Breast epithelium (tissue), 4 donors: ENCODE results near the gene ELOVL5. TPM values are rescaled to one million over a fixed set of nuclear protein-coding genes. Genes with fewer than 3 reads are reported as not detected.
A peak's percentile ranks its signal among the peaks of the same experiment; 100 is the strongest.

Experiments
- DNase-seq, 2 donors: peaks; one replicate each; pipeline ENCODE4 v3.0.0-alpha.2; 2019; ENCODE audit warnings: low spot score in 2 of 2
- H3K27ac ChIP-seq, 2 donors: fragments of 200-600 bp; sonication (generic) in 1 of 2; one replicate each; pipeline ENCODE4 v1.5.1; 2016 to 2019; ENCODE audit warnings: mild to moderate bottlenecking in 1 of 2
- H3K27me3 ChIP-seq, 2 donors: fragments of 200-600 bp; sonication (generic) in 1 of 2; one replicate each; pipeline versions ENCODE4 v1.5.1 to v1.6.0; 2017 to 2019; ENCODE audit warnings: control low read depth in 1 of 2, mild to moderate bottlenecking in 1 of 2
- H3K36me3 ChIP-seq: fragments of 200-600 bp; one replicate; pipeline ENCODE4 v1.5.1; 2019
- H3K4me1 ChIP-seq, 2 donors: fragments of 200-600 bp; sonication (generic); one replicate each; pipeline ENCODE4 v1.5.1; 2016 to 2019; ENCODE audit warnings: control low read depth in 1 of 2
- H3K4me3 ChIP-seq, 3 donors: fragments of 200-600 bp; sonication (generic); 1 replicate in 2 of 3; 2 replicates in 1 of 3; pipeline ENCODE4 v1.5.1; 2016 to 2019; ENCODE audit warnings: mild to moderate bottlenecking in 3 of 3, moderate library complexity in 2 of 3
- H3K9me3 ChIP-seq, 2 donors: fragments of 200-600 bp; sonication (generic) in 1 of 2; one replicate each; pipeline ENCODE4 v1.5.1; 2016 to 2019; ENCODE audit warnings: control low read depth in 1 of 2
- CTCF ChIP-seq, 3 donors: fragments of 450-650 bp; IDR thresholded peaks; one replicate each; pipeline ENCODE4 v1.5.1; 2016 to 2017; ENCODE audit warnings: antibody characterized with exemption in 3 of 3, mild to moderate bottlenecking in 3 of 3, moderate library complexity in 3 of 3
- POLR2A ChIP-seq: fragments of 450-650 bp; IDR thresholded peaks from one replicate; pipeline ENCODE4 v1.6.1; 2016; ENCODE audit warnings: antibody characterized with exemption, mild to moderate bottlenecking, moderate library complexity
- POLR2AphosphoS5 ChIP-seq, 3 donors: sonication (generic); formaldehyde crosslinking; IDR thresholded peaks; one replicate each; pipeline ENCODE4 v1.6.1; 2017; ENCODE audit warnings: antibody characterized with exemption in 3 of 3
- intact Hi-C: fragments of 100-400 bp; cut with DNase I; formaldehyde crosslinking; loops from one replicate; pipeline ENCODE4 v1.15.1; 2023; ENCODE audit warnings: low total_unique reads
- total RNA-seq, 3 donors: library from RNA; depleted of rRNA; stranded (reverse); fragments of >200 nt; gene quantifications; one replicate each; pipeline ENCODE4 v1.1.0, GENCODE V29; 2016

The ELOVL5 gene
- total RNA-seq, 3 donors from 2014 or later = 245 to 427 (median 272) TPM

- TF ChIP-seq CTCF (IDR thresholded peaks at IDR 0.05) = no peak
- TF ChIP-seq POLR2A = no peak
- no peak for TF ChIP-seq POLR2AphosphoS5 (IDR thresholded peaks at IDR 0.05)
- H3K4me1 ChIP-seq = peaks cover 0 to 8% of the 10 kb centered on the region in 2 donors
- H3K9me3 ChIP-seq = no peaks in the 10 kb centered on the region
- no peaks in the 10 kb centered on the region for H3K36me3 ChIP-seq
- no peak overlapping the region for H3K4me3 ChIP-seq
- no peak for DNase-seq
- intact Hi-C loops = no loop called here
- H3K27me3 ChIP-seq = no peaks in the 10 kb centered on the region
- H3K27ac ChIP-seq = peak overlapping the region; percentile 23 to 40
Measured at GRCh38 chr6:53322188-53323029, 26.3 kb downstream of the ELOVL5 start.

- H3K36me3 ChIP-seq = no peaks in the 10 kb centered on the region
- H3K9me3 ChIP-seq = no peaks in the 10 kb centered on the region
- H3K27ac ChIP-seq = peak overlapping the region in 1 of 2 donors; percentile 40
- no peak overlapping the region for H3K4me3 ChIP-seq
- DNase-seq = no peak
- no peak for TF ChIP-seq CTCF (IDR thresholded peaks at IDR 0.05)
- no peak for TF ChIP-seq POLR2AphosphoS5 (IDR thresholded peaks at IDR 0.05)
- no peak for TF ChIP-seq POLR2A
- H3K27me3 ChIP-seq = no peaks in the 10 kb centered on the region
- H3K4me1 ChIP-seq = peaks cover 0 to 3% of the 10 kb centered on the region in 2 donors
- intact Hi-C loops = no loop called here
Measured at GRCh38 chr6:53321701-53322100, 27.0 kb downstream of the ELOVL5 start.

GRCh38 chr6:53320964-53321363, 27.8 kb downstream of the ELOVL5 start:
- Histone ChIP-seq H3K4me3 (no peak overlapping the region), H3K4me1 (no peaks in the 10 kb centered on the region), H3K27ac (no peak overlapping the region), H3K36me3 (no peaks in the 10 kb centered on the region), H3K27me3 (no peaks in the 10 kb centered on the region), H3K9me3 (no peaks in the 10 kb centered on the region)
- TF ChIP-seq POLR2A = no peak
- TF ChIP-seq CTCF (IDR thresholded peaks at IDR 0.05) = no peak
- TF ChIP-seq POLR2AphosphoS5 (IDR thresholded peaks at IDR 0.05) = no peak
- no peak for DNase-seq
- intact Hi-C loops = no loop called here

GRCh38 chr6:53318429-53318828, 30.3 kb downstream of the ELOVL5 start:
- Histone ChIP-seq H3K4me1 (no peaks in the 10 kb centered on the region), H3K27me3 (no peaks in the 10 kb centered on the region)
- intact Hi-C loops = no loop called here

More at GRCh38 chr6:53318429-53318828, 30.3 kb downstream of the ELOVL5 start:
- Histone ChIP-seq H3K4me3 (no peak overlapping the region), H3K36me3 (no peaks in the 10 kb centered on the region), H3K9me3 (no peaks in the 10 kb centered on the region), H3K27ac (no peak overlapping the region)
- no peak for DNase-seq
- TF ChIP-seq POLR2AphosphoS5 (IDR thresholded peaks at IDR 0.05) (no peak), POLR2A (no peak), CTCF (IDR thresholded peaks at IDR 0.05) (no peak)
